ENCODE data around the gene KMT5C.

The KMT5C gene

GRCh38 chr19:55344444-55344843, 4.8 kb downstream of the KMT5C start:
- ChIA-PET CTCF (no interaction called here), POLR2A (interaction anchor here (0.8 kb wide), 1 partner anchor 9 kb away, joined by 3 read pairs; no protein-coding TSS in a partner anchor)
- no peak for TF ChIP-seq CTCF (IDR thresholded peaks at IDR 0.05; ENCODE audit: insufficient read depth, low read length, missing control alignments)
- no peak overlapping the region for H3K4me3 ChIP-seq (ENCODE audit: low read depth, low read length)
- DNase-seq (ENCODE audit: low read depth, low spot score), result no peak

GRCh38 chr19:55345101-55345817, 5.6 kb downstream of the KMT5C start:
- no peak for TF ChIP-seq CTCF (IDR thresholded peaks at IDR 0.05; ENCODE audit: insufficient read depth, low read length, missing control alignments)
- ChIA-PET CTCF (interaction anchor here (1.4 kb wide), 1 partner anchor 30 kb away, joined by 3 read pairs; no protein-coding TSS in a partner anchor), POLR2A (interaction anchor here (0.8 kb wide), 1 partner anchor 9 kb away, joined by 3 read pairs; no protein-coding TSS in a partner anchor)
- no peak overlapping the region for H3K4me3 ChIP-seq (ENCODE audit: low read depth, low read length)
- DNase-seq (ENCODE audit: low read depth, low spot score), result no peak

GRCh38 chr19:55345818-55346724, 6.4 kb downstream of the KMT5C start:
- no peak for TF ChIP-seq CTCF (IDR thresholded peaks at IDR 0.05; ENCODE audit: insufficient read depth, low read length, missing control alignments)
- CTCF ChIA-PET, result interaction anchor here (1.4 kb wide), 1 partner anchor 29 kb away, joined by 3 read pairs; no protein-coding TSS in a partner anchor
- no peak overlapping the region for H3K4me3 ChIP-seq (ENCODE audit: low read depth, low read length)
- no peak for DNase-seq (ENCODE audit: low read depth, low spot score)
- POLR2A ChIA-PET, result no interaction called here

GRCh38 chr19:55346725-55347441, 7.2 kb downstream of the KMT5C start:
- DNase-seq (ENCODE audit: low read depth, low spot score), result no peak
- TF ChIP-seq CTCF (IDR thresholded peaks at IDR 0.05; ENCODE audit: insufficient read depth, low read length, missing control alignments), result no peak
- CTCF ChIA-PET, result no interaction called here
- POLR2A ChIA-PET, result interaction anchor here (3.3 kb wide), 1 partner anchor 7 kb away, joined by 14 read pairs; the partner anchor contains the start of gene KMT5C
- no peak overlapping the region for H3K4me3 ChIP-seq (ENCODE audit: low read depth, low read length)

GRCh38 chr19:55347442-55348009, 7.8 kb downstream of the KMT5C start:
- POLR2A ChIA-PET, result interaction anchor here (3.3 kb wide), 1 partner anchor 8 kb away, joined by 14 read pairs; the partner anchor contains the start of gene KMT5C
- no peak for DNase-seq (ENCODE audit: low read depth, low spot score)
- no peak for TF ChIP-seq CTCF (IDR thresholded peaks at IDR 0.05; ENCODE audit: insufficient read depth, low read length, missing control alignments)
- H3K4me3 ChIP-seq (ENCODE audit: low read depth, low read length), result no peak overlapping the region
- CTCF ChIA-PET, result no interaction called here
